ENCODE results near the gene SPCS1. TPM values are rescaled to one million over a fixed set of nuclear protein-coding genes. Genes with fewer than 3 reads are reported as not detected.

Gene SPCS1
- total RNA-seq, 1 experiment from 2014 or later: 192 TPM

GRCh38 chr3:52730681-52731080, 24.8 kb downstream of the SPCS1 start:
- no peak for DNase-seq (ENCODE audit: low spot score)

GRCh38 chr3:52731590-52731989, 25.7 kb downstream of the SPCS1 start:
- DNase-seq (ENCODE audit: low spot score): no peak

- DNase-seq (ENCODE audit: low spot score): no peak
These were observed 27.5 kb downstream of the SPCS1 start for GRCh38 chr3:52733256-52733891.

GRCh38 chr3:52739730-52740129, 33.8 kb downstream of the SPCS1 start:
- DNase-seq (ENCODE audit: low spot score): no peak

- peak; percentile 14 for DNase-seq (ENCODE audit: low spot score)
These were observed 36.6 kb downstream of the SPCS1 start for GRCh38 chr3:52742418-52743041.

GRCh38 chr3:52743152-52743551, 37.2 kb downstream of the SPCS1 start:
- DNase-seq (ENCODE audit: low spot score): no peak

- DNase-seq (ENCODE audit: low spot score): no peak
These were observed 37.8 kb downstream of the SPCS1 start for GRCh38 chr3:52743721-52744120.

- DNase-seq (ENCODE audit: low spot score): no peak
These were observed 46.2 kb downstream of the SPCS1 start for GRCh38 chr3:52752045-52752660.

- DNase-seq (ENCODE audit: low spot score): no peak
These were observed 48.5 kb downstream of the SPCS1 start for GRCh38 chr3:52754373-52754772.

- DNase-seq (ENCODE audit: low spot score): no peak
These were observed 50.2 kb downstream of the SPCS1 start for GRCh38 chr3:52756141-52756540.

Other genes with a start within 250 kb of the SPCS1 start
- 0.12 TPM in 1 of 2 replicates, not detected in the other for gene STAB1, start 210.8 kb upstream of the SPCS1 start, total RNA-seq (2014; rRNA removed; shearing (Covaris generic))
- gene NT5DC2, start 172.2 kb upstream of the SPCS1 start, total RNA-seq (2014; rRNA removed; shearing (Covaris generic)): 65.6 and 92.3 TPM in 2 replicates
- gene UQCC5, start 169.5 kb upstream of the SPCS1 start, total RNA-seq (2014; rRNA removed; shearing (Covaris generic)): 17.1 and 47.0 TPM in 2 replicates
- 47.6 and 53.4 TPM in 2 replicates for gene PBRM1, start 20.2 kb upstream of the SPCS1 start, total RNA-seq (2014; rRNA removed; shearing (Covaris generic))
- 120 and 188 TPM in 2 replicates for gene GNL3, start 20.1 kb upstream of the SPCS1 start, total RNA-seq (2014; rRNA removed; shearing (Covaris generic))
- gene GLT8D1, start 315 bp upstream of the SPCS1 start, total RNA-seq (2014; rRNA removed; shearing (Covaris generic)): 74.6 and 100 TPM in 2 replicates
- gene NEK4, start 64.8 kb downstream of the SPCS1 start, total RNA-seq (2014; rRNA removed; shearing (Covaris generic)): 14.1 and 24.7 TPM in 2 replicates
- gene ITIH1, start 71.5 kb downstream of the SPCS1 start, total RNA-seq (2014; rRNA removed; shearing (Covaris generic)): not detected in 2 replicates
- gene ITIH3, start 88.7 kb downstream of the SPCS1 start, total RNA-seq (2014; rRNA removed; shearing (Covaris generic)): 2.2 and 3.1 TPM in 2 replicates
- gene ITIH4, start 124.6 kb downstream of the SPCS1 start, total RNA-seq (2014; rRNA removed; shearing (Covaris generic)): 0.69 and 1.1 TPM in 2 replicates
- gene MUSTN1, start 128.9 kb downstream of the SPCS1 start, total RNA-seq (2014; rRNA removed; shearing (Covaris generic)): 0.22 TPM in 1 of 2 replicates, not detected in the other
- gene STIMATE, start 191.4 kb downstream of the SPCS1 start, total RNA-seq (2014; rRNA removed; shearing (Covaris generic)): 8.6 and 10.2 TPM in 2 replicates